Measurements from ENCODE around the gene GRK5.
"Not testable (repeated sequence)": the region's sequence is repeated elsewhere in the genome, so short reads cannot be mapped to it uniquely, and the experiment has no call there.

Gene GRK5
- long read RNA-seq, donor 1, partial matches to known transcripts: 7 of 8 reads
- long read RNA-seq, donor 1, other reads (novel, unspliced or antisense): 0 of 8 reads
- long read RNA-seq, donor 2, full-length matches to known transcripts: 2 of 2 reads
- long read RNA-seq, donor 2, partial matches to known transcripts: 0 of 2 reads
- long read RNA-seq, donor 2, other reads (novel, unspliced or antisense): 0 of 2 reads
- long read RNA-seq, donor 3: 0 reads
- long read RNA-seq, donor 4, full-length matches to known transcripts: 3 of 3 reads
- long read RNA-seq, donor 4, partial matches to known transcripts: 0 of 3 reads
- long read RNA-seq, donor 4, other reads (novel, unspliced or antisense): 0 of 3 reads
- long read RNA-seq, donor 5: 0 reads
- long read RNA-seq, donor 6, partial matches to known transcripts: 0 of 2 reads
- long read RNA-seq, donor 6, other reads (novel, unspliced or antisense): 0 of 2 reads
- long read RNA-seq, donor 7, full-length matches to known transcripts: 3 of 3 reads
- long read RNA-seq, donor 7, partial matches to known transcripts: 0 of 3 reads
- long read RNA-seq, donor 7, other reads (novel, unspliced or antisense): 0 of 3 reads
- long read RNA-seq, donor 8: 0 reads

GRCh38 chr10:119207366-119207666 is at the start of gene GRK5:
Gene GRK5, plus strand, starts transcription at chr10:119207571. Its CDS starts 347 bp downstream, at chr10:119207918.
- peak; percentile 70 for DNase-seq

DNA sequence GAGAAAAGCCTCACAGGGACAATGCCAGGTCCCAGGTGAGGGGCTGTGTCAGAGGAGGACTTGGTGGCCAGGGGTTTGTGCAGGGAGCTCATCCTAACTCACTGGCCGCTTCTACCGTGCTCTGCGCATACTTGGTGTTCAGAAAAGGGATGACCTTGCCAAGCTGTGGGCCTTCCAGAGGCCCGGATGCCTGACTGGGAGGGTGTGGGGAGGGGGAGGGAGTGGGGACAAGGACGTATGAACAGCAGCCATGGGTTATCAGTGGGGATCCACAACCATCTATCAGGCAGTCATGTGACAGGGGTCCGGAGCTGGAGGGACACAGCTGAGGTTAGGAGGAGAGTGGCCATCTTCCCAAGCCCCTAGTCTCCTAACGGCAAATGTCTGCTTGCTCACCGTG is 48.0 kb upstream of the GRK5 start:
- DNase-seq: no peak

GRCh38 chr10:119161680-119162451 is 45.5 kb upstream of the GRK5 start:
- DNase-seq: peak; percentile 37

- no peak for DNase-seq
Measured at GRCh38 chr10:119162452-119163092, 44.8 kb upstream of the GRK5 start.

GRCh38 chr10:119165171-119166117 is 41.9 kb upstream of the GRK5 start, which contains the start of gene SFXN4:
Gene SFXN4, minus strand, starts transcription at chr10:119165714. Its CDS starts 67 bp downstream, at chr10:119165647.
- peak; percentile 90 for DNase-seq

GRCh38 chr10:119166118-119166500 is 41.3 kb upstream of the GRK5 start:
- DNase-seq: no peak

DNA sequence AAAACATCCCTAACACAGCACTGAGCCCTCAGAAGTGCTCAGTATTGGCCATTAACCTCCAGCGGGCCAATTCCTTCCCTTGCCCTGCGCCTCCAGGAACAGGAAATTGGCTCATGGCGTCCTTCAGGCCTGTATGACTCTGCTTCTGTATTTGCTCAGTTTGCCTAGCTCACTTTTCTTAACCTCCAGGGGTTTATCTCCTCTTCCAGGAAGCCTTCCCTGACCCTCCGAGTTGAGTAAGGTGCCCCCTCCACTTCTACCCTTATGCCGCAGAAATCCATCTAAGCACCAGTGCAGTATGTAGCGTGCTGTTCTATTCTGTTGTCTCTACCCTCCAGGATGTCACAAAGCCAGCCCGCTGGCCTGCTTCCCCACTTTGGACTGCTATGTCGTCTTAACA is 40.8 kb upstream of the GRK5 start:
- DNase-seq: no peak

DNA sequence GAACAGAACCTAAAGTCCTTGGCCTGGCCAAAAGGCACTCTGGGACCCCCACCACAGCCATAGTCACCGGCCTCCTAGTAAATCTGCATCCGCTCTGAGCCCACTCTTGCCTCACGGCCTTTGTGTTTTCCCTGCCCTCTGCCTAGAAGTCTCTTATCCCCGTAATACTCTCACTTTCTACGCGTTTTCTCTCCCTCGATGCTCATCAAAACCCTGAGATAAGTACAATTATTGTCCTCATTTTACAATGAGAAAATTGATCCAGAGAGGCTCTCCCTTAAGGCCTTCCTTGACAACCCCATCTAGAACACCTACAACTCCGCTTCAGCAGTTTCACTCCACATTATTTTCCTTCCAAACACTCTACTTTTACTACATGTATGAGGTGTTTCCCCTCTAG is 40.3 kb upstream of the GRK5 start:
- no peak for DNase-seq

DNA sequence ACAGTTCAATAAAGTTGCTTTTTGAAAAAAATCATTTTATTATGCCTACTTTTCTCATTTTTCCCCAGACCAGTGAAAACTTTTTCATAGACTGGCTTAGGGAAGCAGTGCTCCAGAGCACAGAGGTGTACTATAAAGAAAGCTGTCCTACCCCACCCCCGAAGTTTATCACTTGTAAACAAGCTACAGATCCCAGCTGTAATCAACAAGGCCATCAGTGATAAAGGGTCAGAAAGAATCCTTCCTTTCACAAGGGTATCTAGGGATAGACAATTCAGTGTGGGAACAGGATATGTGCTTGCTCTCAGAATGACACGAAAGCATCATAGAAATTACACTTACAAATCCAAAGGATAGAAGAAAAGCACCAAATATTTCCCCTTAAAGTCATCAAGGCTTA is 33.3 kb upstream of the GRK5 start:
- no peak for DNase-seq

DNA sequence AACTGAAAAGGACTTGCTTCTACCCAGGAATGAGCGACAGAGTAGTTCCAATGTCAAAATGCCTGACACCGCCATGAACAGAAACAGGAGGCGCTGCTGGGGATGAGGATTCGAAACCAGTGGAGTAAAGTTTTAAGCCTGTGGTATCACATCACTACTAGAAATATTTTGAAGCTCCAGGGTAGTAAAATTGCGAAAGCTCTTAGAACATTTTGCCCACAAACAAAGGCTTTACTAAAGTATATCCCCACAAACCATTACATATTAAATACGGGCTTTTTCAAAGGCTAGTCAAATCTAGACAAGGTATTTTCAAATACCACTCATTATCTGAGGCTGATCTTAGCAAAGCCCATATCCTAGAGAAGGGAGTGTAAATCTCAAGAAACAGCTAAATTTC is 31.2 kb upstream of the GRK5 start:
- DNase-seq: no peak

DNA sequence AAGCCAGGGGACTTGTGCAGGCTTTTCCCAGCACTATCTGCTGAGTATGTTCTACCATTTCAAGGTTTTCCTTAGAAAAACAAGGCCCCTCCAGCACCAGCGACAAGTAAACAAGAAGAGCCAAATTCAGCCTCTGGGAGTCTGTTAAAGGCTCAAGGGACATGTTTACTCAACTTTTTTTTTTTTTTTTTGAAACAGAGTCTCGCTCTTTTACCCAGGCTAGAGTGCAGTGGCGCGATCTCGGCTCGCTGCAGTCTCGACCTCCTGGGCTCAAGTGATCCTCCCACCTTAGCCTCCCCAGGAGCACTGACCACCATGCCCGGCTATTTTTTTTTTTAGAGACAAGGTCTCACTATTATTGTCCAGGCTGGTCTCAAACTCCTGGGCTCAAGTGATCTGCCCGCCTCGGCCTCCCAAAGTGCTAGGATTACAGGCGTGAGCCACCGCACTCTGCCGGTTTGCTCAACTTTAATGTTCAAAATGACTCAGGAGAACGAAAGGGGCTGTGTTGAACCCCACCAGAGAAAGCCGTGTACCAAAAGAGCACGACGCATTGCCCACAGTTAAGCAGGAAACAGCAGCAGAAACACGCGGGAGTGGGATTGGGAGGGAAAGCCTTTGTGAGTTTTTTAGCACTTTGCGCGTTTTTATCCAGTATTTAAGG is 29.5 kb upstream of the GRK5 start:
- peak; percentile 10 for DNase-seq

GRCh38 chr10:119178372-119179119 is 28.8 kb upstream of the GRK5 start, which contains the start of gene PRDX3:
Gene PRDX3, minus strand, starts transcription at chr10:119178812. Its CDS starts 22 bp downstream, at chr10:119178790.
- DNase-seq: peak; percentile 98

GRCh38 chr10:119180850-119181400 is 26.4 kb upstream of the GRK5 start:
- not testable (repeated sequence) for DNase-seq

DNA sequence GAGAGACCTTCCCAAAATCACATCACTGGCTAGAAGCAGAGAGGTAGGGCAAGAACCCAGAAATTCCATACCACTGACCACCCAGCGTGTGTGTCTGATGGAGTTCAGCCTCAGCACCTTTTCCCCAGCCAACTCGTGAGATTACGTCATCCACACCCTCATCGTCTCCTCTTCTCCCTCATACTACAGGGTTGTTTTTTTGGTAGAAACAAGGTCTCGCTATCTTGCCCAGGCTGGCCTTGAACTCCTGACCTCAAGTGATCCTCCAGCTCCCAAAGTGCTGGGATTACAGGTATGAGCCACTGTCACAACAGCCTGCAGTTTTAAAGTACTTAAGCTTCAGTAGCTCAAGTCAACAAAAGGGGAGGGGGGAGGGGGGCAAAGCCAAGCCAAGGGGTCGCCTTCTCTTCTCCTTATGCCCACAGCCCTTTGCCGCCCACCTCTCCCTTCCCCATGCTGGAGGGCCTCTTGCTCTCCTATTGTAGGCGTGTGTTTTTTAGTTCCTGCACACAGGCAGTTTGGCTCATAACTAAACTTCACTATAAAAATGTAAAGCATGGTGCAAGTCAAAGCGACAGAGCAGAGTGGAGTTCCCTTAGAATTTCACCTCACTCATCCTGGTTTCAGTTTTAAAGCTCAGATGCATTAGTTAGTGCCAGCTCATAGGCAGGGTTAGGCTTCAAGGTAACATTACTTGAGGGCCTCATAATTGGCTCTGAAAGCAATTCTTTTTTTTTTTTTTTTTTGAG is 23.5 kb upstream of the GRK5 start:
- no peak for DNase-seq

GRCh38 chr10:119189811-119190282 is 17.5 kb upstream of the GRK5 start:
- DNase-seq: no peak

DNA sequence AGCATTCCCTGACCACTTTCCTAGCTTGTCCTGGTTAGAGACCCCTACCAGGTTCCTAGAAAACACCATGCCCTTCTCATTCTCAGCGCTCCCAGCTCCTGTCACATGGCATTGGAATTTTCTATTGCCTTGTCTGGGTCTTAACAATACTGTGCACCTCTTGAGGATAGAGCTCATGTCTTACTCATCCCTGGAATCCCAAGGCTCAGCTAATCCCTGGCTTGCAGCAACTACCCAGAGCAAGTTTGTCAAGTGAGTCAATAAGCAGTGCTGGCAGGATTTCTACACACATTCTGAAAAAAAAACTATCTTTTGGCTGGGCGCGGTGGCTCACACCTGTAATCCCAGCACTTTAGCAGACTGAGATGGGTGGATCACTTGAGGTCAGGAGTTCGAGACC is 17.0 kb upstream of the GRK5 start:
- no peak for DNase-seq

DNA sequence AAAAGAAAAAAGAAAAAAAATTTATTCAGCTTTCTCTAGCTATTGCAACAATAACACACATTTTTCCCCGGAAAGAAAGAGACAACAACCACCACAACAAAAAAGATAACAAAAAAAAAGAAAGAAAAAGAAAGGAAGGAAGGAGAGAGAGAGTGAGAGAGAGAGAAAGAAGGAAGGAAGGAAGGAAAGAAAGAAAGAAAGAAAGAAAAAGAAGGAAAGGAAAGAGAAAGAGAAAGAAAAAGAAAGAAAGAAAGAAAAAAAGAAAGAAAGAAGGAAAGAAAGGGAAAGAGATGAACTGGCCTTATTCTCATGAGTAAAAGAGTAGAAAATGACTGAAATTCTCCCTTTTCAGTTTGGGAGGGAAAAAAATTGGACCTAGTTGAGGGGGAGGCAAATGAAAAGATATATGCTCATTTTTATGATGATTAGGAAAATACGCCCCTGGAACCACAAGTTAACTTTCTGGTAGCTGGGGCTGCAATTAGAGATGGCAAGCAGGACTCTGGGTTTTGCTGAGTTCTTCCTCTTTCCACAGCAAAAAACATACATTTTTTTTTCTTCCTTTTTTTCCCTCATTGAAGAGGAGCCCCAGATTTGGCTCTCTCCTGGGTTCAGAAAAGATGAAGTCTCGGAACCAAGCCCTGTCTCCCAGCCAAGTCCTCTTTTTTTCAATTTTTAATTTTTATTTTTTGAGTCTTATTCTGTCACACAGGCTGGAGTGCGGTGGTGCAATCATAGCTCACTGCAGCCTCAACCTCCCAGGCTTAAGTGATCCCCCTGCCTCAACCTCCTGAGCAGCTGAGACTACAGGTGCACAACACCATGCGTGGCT is 16.2 kb upstream of the GRK5 start:
- no peak for DNase-seq

DNA sequence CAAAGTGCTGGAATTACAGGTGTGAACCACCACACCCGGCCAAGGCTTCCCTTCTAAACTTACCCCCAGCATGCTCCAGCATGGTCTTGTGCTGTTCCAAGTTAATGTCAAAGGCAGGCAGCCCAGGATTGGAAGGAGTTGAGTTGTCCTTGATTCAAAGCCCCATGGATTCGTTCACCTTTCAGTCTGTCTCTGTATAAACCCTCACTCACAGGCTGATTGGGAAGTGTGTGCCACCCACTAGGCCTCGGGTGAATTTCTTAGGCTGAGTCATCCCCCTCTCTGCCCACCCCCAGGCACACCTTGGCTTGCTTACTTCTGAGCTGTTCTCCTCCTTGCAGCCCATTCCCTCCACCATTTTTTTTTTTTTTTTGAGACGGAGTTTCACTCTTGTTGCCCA is 15.5 kb upstream of the GRK5 start:
- DNase-seq: no peak
